Measurements from ENCODE around the gene WDR1. TPM values are rescaled to one million over a fixed set of nuclear protein-coding genes. Genes with fewer than 3 reads are reported as not detected.
"Not testable (repeated sequence)": the region's sequence is repeated elsewhere in the genome, so short reads cannot be mapped to it uniquely, and the experiment has no call there.

Gene WDR1
- total RNA-seq, 1 experiment from 2014 or later = 237 TPM

GRCh38 chr4:10143171-10143570 lies 26.6 kb upstream of the WDR1 start:
- Histone ChIP-seq H3K4me3 (no peak overlapping the region), H3K36me3 (no peaks in the 10 kb centered on the region), H3K27me3 (no peaks in the 10 kb centered on the region), H3K9me3 (no peaks in the 10 kb centered on the region)
- DNase-seq = no peak

GRCh38 chr4:10140866-10141759 lies 24.5 kb upstream of the WDR1 start:
- DNase-seq = no peak
- Histone ChIP-seq H3K27me3 (no peaks in the 10 kb centered on the region), H3K9me3 (no peaks in the 10 kb centered on the region), H3K4me3 (no peak overlapping the region), H3K36me3 (no peaks in the 10 kb centered on the region)

GRCh38 chr4:10139518-10139917 lies 22.9 kb upstream of the WDR1 start:
- Histone ChIP-seq H3K27me3 (no peaks in the 10 kb centered on the region), H3K9me3 (no peaks in the 10 kb centered on the region), H3K4me3 (no peak overlapping the region), H3K36me3 (no peaks in the 10 kb centered on the region)
- no peak for DNase-seq

DNA sequence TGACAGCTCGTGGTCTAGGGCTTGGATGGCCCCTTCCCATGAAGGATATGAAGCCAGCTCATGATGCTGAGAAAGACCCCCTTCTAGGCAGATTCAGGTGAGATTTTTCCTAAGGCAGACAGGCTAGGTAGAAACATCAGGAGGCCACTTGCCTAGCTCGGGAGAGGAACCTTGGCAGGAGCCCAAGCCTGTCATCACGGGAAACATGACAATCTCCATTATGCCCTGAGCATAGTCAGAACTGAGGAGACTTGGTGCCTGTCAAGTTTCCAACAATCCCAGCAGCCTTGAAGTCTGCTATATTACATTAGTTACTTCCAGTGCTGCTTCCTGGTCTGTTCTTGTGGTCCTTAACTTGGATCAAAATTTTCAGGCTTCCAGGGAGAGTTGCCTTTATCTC lies 18.7 kb upstream of the WDR1 start:
- H3K36me3 ChIP-seq = no peaks in the 10 kb centered on the region
- H3K4me3 ChIP-seq = no peak overlapping the region
- H3K27me3 ChIP-seq = no peaks in the 10 kb centered on the region
- no peak for DNase-seq
- no peaks in the 10 kb centered on the region for H3K9me3 ChIP-seq

GRCh38 chr4:10134141-10134540 lies 17.5 kb upstream of the WDR1 start:
- no peaks in the 10 kb centered on the region for H3K9me3 ChIP-seq
- H3K27me3 ChIP-seq = no peaks in the 10 kb centered on the region
- H3K4me3 ChIP-seq = no peak overlapping the region
- H3K36me3 ChIP-seq = no peaks in the 10 kb centered on the region
- DNase-seq = no peak

DNA sequence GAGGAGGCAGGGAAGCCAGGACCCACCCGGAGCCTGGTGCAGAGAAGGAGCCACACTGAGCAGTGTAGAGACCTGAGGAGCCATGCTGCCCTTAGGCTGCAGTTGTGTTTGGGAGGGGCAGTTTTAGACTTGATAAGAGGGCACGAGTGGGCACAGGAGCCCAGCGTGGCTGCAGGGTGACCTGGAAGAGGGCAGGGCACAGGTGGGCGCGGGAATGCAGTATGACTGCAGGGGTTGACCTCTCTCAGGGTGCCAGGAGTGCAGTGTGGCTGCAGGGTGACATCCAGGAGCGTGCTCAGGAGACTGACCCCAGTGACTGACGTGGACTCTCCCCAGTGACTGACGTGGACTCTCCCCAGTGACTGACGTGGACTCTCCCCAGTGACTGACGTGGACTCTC lies 14.6 kb upstream of the WDR1 start:
- Histone ChIP-seq H3K4me3 (no peak overlapping the region), H3K9me3 (no peaks in the 10 kb centered on the region), H3K27me3 (no peaks in the 10 kb centered on the region), H3K36me3 (no peaks in the 10 kb centered on the region)
- DNase-seq = no peak

DNA sequence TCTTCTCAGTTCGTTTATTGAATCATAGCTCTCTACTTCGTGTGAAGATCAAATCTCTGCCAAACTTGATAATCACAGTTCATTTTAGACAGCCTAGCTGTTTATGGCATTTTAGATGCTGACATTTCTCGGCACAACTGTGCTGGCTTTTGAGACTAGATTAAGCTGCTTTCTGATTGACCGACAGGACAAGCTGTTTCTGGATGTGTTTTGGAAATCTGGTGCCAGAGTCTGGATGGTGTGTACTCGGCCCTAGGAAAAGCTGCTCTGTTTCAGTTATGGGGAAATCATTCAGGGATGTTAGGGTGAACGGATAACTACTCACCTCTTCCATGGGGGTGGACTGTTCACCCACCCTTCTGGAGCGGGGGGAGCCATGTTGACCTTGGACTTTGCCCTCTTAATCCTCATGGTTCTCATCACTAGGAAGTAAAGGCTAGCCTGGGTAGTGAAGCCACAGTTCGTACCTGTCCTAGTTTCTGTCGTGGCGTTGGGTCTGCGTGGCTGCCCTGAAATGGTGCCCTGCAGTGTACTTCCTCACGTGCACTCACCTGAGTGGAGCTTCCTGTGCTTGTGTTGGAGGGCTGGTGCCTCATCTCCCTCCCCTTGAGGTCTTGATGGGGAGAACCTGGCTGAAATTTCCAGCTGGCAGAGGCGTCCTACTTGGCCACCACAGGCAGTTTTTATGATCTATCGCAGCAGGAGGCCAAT lies 13.7 kb upstream of the WDR1 start:
- H3K9me3 ChIP-seq = no peaks in the 10 kb centered on the region
- no peaks in the 10 kb centered on the region for H3K27me3 ChIP-seq
- H3K36me3 ChIP-seq = no peaks in the 10 kb centered on the region
- DNase-seq = no peak
- H3K4me3 ChIP-seq = no peak overlapping the region

DNA sequence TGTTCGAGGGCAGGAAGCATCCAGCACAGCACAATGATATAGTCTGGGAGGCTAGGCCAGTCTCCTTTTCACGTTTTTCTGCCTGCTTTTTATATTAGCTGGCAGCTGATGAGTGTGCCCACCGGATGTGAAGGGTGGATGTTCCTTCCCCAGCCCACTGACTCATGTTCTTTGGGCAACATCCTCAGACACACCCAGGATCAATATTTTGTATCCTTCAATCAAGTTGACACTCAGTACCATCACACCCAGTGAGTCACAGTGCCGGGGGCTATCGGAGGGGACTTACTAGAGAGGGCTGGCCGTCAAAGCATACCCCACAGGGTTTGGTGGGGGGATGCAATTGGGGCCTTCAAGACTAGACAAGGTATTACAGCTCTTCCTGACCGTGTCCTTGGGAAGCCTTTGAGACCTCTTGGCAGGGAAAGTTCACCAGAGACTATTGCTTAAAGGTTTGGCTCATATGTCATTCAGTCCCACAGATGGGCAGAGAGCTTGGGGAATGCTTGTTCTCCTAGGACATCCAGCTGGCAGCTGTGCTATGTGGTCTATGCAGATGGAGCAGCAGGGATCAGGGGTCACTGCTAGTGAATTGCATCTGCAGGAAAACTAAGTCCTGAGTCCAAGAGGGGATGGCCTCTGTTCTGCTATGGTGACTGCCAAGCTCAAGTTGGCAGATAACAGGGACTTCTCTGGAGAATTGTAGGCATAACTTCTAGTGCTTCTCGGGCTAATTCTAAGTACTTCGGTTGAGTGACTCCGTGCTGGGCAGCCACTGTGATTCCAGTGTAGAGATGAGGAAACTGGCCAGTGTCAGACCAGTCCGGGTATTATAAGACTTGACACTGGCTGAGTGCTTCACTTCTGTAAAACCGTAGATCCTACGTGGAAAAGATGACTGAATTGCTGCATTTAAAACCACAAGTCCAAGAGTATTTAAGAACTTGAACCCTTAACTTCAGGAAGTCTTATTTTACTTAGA lies 12.9 kb upstream of the WDR1 start:
- H3K9me3 ChIP-seq = no peaks in the 10 kb centered on the region
- H3K4me3 ChIP-seq = no peak overlapping the region
- no peaks in the 10 kb centered on the region for H3K27me3 ChIP-seq
- H3K36me3 ChIP-seq = no peaks in the 10 kb centered on the region
- DNase-seq = peak; percentile 47

- DNase-seq = no peak
Observed at GRCh38 chr4:10128761-10129160, 12.2 kb upstream of the WDR1 start.

DNA sequence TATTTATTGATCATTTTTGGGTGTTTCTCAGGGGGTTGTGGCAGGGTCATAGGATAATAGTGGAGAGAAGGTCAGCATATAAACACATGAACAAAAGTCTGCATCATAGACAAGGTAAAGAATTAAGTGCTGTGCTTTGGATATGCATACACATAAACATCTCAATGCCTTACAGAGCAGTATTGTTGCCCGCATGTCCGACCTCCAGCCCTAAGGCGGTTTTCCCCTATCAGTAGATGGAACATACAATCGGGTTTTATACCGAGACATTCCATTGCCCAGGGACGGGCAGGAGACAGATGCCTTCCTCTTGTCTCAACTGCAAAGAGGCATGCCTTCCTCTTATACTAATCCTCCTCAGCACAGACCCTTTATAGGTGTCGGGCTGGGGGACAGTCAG lies 10.9 kb upstream of the WDR1 start:
- H3K9me3 ChIP-seq, DNase-seq, H3K36me3 ChIP-seq, H3K27me3 ChIP-seq, H3K4me3 ChIP-seq: not testable (repeated sequence)

More at GRCh38 chr4:10128761-10129160, 12.2 kb upstream of the WDR1 start:
- no peaks in the 10 kb centered on the region for H3K36me3 ChIP-seq
- no peaks in the 10 kb centered on the region for H3K27me3 ChIP-seq
- H3K4me3 ChIP-seq = no peak overlapping the region
- no peaks in the 10 kb centered on the region for H3K9me3 ChIP-seq

DNA sequence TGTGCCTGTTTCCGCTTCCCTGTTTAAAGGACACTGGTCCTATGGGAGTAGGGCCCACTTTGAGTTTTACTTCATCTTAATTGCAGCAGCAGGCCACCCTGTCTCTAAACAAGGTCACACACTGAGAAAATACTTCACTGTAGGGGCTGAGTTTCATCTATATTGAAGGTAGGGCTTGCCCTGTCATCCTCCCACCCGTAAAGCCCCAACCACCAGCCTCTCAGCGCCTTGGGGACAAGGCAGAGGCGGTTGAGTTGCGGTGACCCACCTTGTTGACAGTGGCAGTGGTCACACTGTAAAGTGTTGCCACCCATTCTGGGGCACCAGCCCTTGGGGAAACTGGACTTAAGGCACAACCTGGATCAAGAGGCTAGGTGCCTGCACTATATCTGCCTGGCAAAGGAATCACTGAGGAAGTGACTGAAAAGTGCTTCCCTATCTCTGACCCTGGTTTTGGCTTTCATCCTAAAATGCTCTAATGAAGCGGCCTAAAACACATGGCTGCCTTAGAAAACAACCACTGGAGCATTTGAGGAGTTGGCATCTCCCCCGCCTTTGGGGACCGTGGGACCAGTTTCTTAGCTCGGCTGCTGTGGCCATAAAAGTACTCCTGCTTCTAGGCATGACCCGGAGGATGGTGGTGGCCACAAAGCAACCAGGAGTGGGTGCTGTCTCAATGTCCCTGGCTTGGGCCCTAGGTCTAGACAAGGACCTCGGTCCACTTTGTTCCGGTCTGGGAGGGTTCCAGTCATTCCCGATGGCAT lies 7.8 kb upstream of the WDR1 start:
- Histone ChIP-seq H3K36me3 (no peaks in the 10 kb centered on the region), H3K9me3 (no peaks in the 10 kb centered on the region), H3K27me3 (no peaks in the 10 kb centered on the region), H3K4me3 (no peak overlapping the region)
- no peak for DNase-seq

DNA sequence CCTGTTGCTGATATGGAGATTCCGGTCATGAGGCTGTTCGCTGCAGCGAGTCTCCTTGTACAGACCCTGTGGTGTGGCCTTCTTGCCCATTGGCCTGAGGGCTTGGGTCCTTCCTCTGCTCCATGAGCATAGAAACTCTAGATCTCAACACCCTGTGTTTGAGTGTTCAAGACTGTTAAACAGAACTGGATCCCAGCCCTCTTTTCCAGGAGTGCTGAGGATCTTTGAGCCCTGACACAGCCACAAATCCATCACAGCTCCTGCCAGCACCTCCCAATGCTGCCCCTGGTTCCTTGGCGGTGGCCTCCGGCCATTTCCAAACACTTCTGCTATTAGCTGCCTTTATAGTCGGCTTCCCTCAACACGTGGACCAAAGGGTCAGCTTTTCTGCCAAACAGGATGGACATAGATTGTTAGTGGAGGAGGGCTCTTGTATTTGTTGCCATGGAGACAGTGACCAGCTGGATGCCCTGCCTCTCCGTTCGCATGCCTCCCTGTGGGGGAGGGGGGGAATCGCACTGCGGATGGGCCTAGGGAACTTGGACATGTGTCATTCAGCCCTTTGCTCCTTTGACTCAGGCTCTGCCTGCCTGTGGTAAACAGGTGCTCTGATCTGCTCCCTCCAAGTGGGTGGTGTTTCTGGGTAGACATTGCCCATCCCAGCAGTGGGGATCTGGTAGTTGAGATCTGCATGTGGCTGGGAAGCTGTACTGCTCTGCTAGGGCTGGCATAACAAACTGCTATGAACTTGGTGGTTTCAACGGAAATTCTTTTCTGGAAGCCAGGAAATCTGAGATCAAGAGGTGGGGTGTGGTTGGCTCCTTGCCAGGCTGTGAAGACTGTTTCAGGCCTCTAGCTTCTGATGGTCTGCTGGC lies 6.9 kb upstream of the WDR1 start:
- H3K9me3 ChIP-seq = no peaks in the 10 kb centered on the region
- no peaks in the 10 kb centered on the region for H3K27me3 ChIP-seq
- DNase-seq = no peak
- no peak overlapping the region for H3K4me3 ChIP-seq
- no peaks in the 10 kb centered on the region for H3K36me3 ChIP-seq

GRCh38 chr4:10122236-10122932 lies 5.8 kb upstream of the WDR1 start:
- H3K27me3 ChIP-seq = no peaks in the 10 kb centered on the region
- H3K36me3 ChIP-seq = no peaks in the 10 kb centered on the region
- no peak overlapping the region for H3K4me3 ChIP-seq
- H3K9me3 ChIP-seq = no peaks in the 10 kb centered on the region
- no peak for DNase-seq

DNA sequence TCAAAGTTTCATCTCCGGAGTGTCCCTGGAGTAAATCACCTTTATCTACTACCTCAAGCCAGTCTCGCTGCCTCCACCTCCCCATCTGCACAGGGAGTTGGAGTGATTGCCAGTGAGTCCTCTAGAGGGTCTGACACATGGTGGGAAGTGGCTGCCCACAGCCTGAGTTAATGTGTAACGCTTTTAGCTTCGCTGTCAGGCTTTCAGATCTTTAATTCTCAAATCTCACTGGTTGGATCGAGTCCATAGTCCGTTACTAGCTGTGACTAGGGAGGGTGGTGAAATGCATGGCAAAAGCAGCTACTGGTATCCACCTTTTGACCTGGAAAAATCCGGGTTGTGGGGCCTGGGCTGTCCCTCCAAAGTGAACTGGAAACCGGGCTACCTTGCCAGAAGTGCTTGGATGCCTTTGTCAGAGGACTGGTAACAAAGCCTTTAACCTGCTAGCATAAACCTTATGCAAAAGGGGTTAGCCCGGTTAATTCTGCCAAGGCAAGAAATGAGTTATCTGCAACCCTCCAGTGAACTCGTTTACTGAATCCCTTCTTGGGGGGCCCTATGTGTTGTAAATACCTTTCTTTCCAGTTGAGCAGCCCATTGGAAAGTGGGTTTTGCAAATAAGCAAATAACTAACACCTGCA lies 5.1 kb upstream of the WDR1 start:
- Histone ChIP-seq H3K9me3 (no peaks in the 10 kb centered on the region), H3K27me3 (no peaks in the 10 kb centered on the region), H3K36me3 (no peaks in the 10 kb centered on the region), H3K4me3 (no peak overlapping the region)
- no peak for DNase-seq

Measured in MG63 (cell line).